HG03457 (cell line): ENCODE data around the gene MTHFD1.

ENCODE experiments used
- ATAC-seq: cut with Tn5 transposase; IDR thresholded peaks from one replicate; pipeline ENCODE4 v1.9.1; 2021; ENCODE audit warnings: moderate number of reproducible peaks; ENCODE audit not compliant: unreplicated experiment

Gene MTHFD1

DNA sequence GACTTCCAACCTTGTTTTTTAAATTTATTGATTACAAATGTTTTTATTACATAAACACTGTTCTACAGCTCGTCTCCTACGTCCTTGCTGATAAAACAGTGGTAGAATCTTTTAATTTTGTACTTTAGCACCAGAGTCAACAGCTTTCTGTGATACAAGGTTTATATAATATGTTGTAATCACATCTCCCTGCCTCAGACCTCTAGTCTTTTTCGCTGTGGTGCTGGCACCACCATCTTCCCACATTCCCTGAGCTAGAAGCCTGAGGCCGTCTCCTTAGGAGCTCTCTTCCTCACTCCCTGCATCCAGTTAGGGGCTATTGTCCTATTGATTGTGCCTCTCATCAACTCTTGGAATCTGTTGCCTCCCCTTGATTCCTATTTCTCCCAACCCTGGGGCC lies 17.1 kb downstream of the MTHFD1 start:
- no peak for ATAC-seq

DNA sequence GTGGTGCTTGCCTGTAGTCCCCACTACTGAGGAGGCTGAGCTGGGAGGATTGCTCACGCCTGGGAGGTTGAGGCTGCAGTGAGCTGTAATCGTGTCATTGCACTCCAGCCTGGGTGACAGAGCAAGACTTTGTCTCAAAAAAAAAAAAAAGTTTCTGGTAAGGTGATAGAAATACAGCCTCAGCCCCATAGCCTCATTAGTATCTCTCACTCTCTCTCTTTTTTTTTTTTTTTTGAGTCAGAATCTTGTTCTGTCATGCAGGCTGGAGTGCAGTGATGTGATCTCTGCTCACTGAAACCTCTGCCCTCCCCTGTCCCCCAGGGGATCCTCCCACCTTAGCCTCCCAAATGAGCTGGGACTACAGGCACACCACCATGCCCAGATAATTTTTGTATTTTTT lies 19.2 kb downstream of the MTHFD1 start:
- ATAC-seq = no peak

DNA sequence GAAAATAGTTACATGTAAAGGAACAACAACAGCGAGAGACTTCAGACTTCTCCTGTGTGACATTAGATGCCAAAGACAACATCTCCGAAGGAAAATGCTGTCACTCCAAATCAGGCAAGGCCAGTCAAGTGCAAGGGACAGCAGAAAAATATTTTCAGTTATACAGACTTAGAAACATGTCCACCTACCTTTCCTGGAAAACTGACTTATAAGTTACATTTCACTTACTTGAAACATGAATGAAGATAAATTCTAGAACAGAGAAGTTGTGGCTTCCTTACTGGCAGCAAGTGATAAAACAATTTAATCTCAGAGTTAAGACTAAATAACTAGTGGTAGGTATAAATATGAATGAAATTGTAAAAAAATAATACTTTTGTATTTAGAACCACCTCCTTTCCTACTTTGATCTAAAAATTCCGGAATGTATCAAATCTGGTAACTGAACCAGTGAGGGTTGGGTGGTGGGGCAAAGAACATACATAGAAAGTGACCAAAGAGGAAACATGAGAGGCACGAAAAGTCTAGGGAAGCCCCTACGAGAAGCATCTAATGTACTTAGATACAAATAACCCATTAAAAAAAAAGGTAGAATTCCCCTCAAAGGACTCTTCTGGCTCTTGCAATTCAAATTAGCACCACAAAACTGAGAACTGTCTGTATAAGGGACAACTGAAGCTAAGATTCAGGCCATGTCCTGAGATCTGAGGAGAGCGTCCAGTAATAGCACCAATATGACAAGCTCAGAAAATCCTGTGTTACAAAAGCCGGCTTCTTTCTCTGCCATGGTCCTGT lies 21.2 kb downstream of the MTHFD1 start:
- no peak for ATAC-seq

DNA sequence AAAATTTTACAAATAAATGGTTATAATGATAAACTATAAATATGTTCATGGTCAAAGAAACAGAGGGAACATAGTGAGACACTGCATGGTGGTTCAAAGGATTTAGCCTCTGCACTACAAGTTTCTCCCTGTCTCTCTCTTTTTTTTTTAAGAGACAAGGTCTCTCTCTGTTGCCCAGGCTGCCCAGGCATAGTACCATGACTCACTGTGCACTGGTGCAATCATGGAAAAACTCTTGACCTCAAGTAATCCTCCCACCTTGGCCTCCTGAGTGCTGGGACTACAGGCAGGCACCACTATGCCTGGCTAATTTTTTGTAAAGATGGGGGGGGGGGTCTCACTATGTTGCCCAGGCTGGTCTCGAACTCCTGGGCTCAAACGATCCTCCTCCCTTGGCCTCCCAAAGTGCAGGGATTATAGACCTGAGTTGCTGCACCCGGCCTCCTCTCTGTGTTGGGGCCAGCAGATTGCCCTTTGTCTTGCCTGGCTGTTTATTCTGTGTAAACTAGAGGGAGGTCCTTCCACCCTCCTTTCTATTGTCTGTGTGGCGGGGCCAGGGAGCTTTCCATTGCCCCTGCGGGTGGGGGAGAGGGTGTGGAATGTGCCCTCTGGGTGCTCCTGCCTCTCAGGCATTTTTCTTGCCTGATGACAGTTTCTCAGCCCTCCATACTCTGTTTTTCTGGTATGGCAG lies 22.1 kb downstream of the MTHFD1 start:
- no peak for ATAC-seq

DNA sequence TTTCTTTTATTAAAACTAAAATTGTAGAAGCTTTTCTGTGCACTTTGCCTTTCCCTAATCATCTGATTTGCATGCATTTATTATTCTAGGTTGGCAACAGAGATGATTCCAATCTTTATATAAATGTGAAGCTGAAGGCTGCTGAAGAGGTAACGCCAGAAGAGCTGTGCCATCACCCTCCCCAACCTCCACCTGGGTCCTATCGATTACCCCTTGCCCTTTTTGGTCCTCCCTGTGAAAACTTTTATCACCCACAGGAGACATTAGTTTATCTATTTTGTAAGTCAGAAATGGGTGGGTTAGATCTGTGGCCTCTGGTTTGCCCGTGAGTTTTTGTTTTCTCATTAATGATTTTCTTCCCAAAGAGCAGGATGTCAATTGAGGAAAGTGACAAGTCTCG lies 22.8 kb downstream of the MTHFD1 start:
- ATAC-seq = no peak

DNA sequence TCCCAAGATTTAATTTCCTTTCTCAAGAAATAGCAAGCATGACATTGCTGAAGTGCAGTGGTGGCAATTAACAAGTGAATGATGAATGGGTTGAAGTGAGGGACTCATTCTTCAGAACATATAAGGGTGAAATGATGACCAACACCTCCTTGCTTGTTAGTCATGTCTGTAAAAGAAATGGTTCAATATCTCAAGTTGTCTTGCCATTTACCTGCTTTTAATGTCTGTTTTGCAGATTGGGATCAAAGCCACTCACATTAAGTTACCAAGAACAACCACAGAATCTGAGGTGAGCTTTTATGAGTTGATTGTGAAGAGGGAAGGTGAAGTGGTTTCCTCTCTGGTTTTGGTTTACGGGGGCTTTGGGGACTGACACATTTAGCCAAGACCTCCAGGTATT lies 24.1 kb downstream of the MTHFD1 start:
- ATAC-seq = no peak

DNA sequence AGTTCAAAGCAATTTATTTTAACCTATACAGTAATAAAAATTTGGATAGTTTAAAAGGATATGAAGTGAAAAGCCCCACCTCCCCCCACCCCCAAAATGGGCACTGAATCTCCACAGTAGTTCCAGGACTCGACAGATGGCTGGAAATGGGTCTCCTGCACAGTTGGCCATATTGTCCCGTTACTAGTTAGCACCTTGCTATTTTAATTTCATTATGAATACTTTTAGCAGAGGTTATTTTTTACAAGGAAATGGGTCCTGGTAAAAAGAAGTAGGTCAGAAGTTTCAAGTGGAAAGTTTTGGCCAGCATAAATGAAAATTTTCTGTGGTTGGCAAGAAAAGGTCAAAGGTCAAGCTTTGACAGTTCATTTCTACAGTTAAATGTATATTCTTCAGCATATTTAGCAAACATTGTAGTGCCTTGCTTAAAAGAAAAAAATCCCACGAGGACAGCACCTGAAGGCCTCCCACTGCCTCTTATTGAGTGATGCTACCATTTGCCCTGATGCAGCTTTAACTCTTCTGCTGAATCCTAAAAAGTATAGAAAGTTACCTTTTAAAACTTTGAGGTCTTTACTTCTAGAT lies 28.3 kb downstream of the MTHFD1 start:
- no peak for ATAC-seq

DNA sequence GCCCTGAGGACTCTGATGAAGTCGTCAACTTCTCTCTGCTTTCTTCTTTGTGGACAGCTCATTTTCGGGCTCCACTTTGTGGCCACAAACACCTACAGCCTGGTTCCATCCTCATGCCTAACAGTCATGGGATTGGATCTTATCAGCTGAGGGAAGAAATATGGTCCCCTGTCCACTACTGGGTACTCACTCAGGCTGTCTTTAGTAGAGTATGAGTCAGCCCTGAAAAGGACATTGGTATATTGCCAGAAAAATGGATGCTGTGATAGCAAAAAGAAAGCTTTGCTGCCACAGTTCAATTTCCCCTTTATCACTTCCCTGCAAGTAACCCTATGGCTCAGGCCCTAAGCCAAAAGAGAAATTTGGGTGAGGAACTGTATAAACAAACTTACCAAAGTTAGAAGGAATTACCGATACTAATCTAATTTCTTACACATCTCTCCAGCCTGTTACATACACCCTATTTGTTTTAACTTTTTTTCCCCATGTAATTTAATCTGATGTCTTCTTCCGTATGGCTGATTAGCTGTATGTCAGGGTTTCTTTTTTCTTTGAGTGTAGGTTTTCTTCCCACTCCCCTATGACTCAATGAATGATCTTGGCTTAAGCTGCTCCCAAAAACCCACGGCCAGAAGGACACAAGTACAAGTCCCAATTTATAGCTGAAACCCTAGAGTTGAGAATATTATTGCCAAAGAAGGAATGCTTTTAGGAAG lies 29.1 kb downstream of the MTHFD1 start:
- no peak for ATAC-seq

DNA sequence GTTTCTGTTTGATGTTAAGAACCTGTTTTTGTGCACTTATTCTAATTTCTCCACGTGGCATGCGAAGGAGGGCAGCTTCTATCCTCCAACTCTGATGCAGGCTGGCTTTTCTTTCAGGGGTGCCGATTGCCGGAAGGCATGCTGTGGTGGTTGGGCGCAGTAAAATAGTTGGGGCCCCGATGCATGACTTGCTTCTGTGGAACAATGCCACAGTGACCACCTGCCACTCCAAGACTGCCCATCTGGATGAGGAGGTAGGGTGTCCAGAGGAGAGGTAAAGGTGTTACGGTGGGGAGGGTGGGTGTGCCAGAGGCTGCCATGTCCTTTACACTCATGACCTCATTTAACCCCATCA lies 29.6 kb downstream of the MTHFD1 start:
- no peak for ATAC-seq

DNA sequence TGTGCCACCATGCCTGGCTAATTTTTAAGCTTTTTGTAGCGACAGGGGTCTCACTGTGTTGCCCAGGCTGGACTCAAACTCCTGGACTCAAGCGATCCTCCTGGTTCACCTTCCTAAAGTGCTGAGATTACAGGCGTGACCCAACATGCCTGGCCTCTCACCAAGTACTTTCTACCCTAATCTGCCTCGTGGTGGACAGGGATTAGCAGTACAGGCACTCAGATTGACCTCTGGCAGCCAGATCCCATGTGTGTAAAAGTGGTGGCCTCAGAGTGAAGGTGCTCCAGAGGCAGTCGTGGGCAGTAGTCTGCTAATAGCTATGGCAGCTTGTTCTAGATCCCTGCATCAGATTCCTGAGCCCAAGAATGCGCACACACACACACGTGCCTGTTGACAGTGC lies 30.9 kb downstream of the MTHFD1 start:
- ATAC-seq = no peak

DNA sequence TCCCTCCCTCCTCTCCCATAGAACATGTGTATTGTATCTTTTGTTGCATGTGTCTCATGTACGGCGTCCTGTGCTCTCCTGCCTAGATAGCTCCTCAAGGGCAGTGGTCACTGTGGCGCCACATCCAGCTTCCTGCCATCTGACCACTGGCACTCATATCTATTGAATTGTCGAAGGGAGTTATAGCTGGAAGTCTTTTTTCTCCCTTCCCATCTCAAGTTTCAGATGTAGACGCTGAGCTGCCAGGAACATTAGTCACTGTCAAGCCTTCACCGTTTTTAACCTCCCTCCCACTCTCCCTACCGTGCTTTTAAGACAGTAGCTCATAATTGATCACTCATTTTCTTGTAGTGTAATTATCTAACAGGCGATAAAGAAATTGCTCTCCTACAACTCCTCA lies 33.0 kb downstream of the MTHFD1 start:
- no peak for ATAC-seq

DNA sequence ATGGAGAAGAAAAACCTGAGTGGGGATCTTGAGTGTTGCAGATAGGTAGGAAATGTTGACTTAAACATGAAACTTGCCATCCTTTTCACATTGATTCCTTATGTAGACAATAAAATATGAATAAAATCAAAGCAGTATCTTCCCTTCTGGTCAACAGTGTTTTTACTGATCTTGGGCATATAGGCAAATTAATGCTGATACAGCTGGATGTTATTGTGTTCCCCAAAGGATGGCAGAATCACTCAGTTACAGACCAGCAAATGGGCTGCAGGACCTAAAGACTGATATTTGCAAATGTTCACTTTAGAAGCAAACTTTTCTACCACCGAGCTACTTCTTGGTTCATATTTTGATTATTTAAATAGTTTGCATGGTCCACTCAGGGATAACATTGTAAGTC lies 33.9 kb downstream of the MTHFD1 start:
- ATAC-seq = no peak

DNA sequence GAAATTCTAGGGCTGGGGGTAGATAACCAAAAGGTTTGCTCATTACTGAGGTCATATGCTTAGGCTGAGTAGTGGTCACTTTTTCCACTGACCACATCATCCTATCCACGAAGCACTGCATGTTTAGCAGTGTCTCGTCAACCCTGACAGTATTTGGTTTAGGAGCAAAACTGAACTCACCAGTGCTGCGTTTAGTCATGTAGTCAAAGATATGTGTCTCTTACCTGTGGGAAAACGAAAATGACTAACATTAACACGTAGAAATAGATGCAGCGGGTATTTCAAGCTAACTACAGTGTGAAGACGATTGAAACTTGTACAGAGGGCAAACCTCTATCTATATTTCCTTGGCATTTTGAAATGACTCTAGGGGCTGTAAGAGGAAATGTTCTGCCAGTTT lies 34.6 kb downstream of the MTHFD1 start:
- ATAC-seq = no peak

DNA sequence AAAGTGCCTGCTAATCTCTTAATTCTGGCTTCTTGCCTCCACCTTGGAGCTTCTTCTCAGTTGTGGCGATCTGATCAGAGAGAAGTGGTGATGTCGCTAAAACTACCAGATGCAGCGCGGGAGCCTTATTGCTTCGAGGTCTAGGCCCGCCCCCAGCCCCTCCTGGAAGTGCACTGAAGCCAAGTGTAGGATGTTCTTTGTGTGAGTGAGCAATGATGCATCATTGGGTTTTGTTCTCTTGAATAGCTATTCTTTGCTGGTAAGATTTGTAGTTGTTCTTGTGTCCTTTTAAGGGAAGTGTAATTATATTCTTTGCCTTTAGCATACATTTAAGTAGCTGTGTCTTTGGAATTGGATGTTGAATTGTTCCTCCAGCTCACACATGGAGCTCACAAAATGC lies 35.8 kb downstream of the MTHFD1 start:
- no peak for ATAC-seq

DNA sequence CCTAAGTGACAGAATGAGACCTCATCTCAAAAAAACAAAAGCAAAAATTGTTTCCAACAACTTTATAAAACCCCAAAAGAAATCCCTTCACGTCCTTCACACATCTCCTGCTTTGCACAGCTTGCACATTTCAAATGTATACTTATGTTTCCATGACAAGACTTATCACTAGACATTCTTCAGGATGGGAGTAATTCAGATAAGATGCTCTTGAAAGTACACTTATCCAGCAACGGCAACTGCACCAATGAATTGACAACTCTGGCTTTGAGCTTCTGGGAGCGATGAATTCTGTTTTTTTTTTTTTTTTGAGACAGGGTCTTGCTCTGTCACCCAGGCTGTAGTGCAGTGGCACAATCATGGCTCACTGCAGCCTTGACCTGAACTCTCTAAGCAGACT lies 46.4 kb downstream of the MTHFD1 start:
- ATAC-seq = no peak

DNA sequence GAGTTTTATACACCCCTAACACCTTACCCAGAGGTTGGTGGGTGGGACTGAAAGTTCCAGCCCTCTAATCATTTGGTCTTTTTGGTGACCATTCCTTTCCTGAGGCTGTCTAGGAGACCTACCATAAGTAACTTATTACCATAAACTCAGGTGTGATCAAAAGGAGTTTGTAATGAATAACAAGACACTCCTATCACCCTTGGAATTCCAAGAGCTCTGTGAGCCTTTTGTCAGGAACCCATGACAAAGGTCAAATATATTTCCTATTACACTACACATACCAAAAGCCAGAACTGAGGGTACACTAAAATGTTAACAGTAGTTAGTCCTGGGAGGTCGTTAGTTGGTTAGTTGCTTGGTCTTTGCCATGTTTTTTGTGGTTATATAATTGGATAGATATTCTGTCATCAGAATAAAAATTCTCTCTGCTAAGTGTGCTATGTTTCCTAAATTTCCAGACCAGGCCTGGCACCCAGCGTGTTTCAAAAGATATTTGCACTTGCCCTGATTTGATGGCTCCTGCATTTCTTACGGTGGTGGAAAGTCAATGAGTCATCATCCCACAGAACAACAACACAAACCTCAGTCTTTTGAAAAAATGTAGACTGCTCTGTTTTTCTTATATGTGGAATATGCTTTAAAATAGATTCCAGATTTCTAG lies 50.2 kb downstream of the MTHFD1 start:
- no peak for ATAC-seq

DNA sequence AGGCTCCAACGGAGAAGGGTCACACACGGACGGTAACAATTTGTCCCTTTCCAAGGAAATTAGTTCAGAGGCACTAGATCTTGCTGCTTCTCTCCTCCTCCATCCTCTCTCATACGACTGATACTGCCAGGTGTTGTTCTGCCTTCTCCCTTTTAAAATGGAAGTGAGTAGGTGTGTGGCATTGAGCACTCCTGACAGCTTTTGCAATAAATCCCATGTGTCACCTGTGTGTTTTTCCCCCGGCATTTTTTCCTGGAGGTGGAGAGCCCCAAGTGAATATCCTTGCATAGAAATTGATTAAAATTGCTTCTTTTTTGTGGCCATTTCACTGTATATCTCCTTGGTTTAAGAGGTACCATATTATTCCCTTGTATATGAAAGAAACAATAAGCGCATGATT lies 51.0 kb downstream of the MTHFD1 start:
- ATAC-seq = no peak

DNA sequence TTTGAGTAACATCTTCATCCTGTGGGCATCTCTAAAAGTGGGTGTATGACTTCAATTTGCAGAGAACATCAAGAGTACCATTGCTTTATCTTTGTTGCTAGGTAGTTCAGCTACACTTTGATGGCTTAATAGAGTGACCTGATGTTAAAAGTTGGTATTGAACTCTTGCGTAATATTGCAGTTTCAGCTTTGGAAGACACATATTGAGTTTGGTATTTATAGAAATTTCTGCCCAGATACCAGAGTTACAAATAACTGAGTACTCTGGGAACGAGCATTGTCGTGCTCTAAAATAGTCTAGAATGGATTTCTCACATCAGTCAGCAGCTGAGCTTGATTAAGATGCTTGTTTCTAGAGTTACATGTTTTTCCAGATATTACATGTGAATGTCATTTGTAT lies 52.3 kb downstream of the MTHFD1 start:
- no peak for ATAC-seq

DNA sequence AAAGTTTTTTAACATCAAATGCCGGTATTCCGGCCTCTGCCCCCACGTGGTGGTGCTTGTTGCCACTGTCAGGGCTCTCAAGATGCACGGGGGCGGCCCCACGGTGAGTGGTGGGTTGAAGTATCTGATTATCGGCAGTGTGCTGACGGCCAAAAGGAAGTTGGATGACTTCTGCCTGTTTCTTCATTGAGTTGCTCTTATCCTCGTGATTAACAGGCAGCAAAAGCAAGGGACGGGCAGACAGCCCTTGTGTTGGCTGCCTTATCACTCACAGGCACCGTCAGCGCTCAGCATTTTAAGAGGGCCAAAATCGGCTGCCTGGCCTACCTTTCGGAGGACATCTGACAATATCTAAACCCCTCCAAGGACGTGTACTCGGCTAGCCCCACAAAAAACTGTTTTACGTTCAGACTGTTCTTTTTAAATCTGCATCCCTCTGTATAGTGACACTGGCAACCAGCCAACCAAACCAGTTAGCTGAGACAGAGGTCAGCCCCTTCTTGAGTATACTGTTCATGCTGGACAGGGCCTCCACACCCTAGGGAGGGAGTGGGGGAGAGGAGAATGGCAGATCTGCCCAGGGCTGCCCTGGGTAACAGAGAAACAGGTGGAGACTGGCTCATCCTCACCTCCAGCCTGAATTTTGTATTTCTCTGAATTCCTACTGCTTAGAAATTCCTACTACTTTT lies 54.3 kb downstream of the MTHFD1 start:
- ATAC-seq = no peak

DNA sequence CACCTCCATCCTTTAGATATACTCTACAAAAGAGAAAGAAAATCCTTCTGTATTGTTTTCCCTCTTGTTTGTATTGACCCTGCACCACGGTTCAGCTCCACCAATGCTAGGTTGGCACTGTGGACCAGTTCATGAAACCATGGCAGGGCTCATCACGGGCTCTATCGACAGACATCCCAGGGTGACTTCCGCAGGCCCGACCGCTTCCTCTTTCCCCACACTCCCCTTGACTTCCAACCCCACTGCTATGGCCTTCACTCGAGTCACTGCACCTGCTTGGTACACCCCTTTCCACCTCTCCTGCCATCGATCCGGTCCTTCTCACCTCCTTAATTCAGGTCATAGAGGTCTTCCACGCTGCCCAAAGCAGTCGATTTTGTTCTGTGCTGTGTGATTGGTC lies 56.0 kb downstream of the MTHFD1 start:
- ATAC-seq = no peak
